Body of pancreas (tissue), 4 donors: ENCODE results near the gene SP7. TPM values are rescaled to one million over a fixed set of nuclear protein-coding genes. Genes with fewer than 3 reads are reported as not detected.

Experiments used
- ATAC-seq: fragments of 150-250 bp; one replicate; pipeline ENCODE4 v1.9.1; 2016
- DNase-seq, 4 donors: peaks; one replicate each; pipeline ENCODE4 v3.0.0-alpha.2; 2019
- H3K27ac ChIP-seq, 4 donors: fragments of 200-600 bp; sonication (generic); 1 replicate in 3 of 4; 2 replicates in 1 of 4; pipeline versions ENCODE4 v1.5.1 to v1.6.1; 2016 to 2019; ENCODE audit warnings: mild to moderate bottlenecking in 1 of 4, mixed read lengths in 1 of 4, moderate library complexity in 1 of 4
- H3K27me3 ChIP-seq, 2 donors: fragments of 200-600 bp; sonication (generic); one replicate each; pipeline ENCODE4 v1.6.0; 2016; ENCODE audit warnings: mild to moderate bottlenecking in 1 of 2
- H3K36me3 ChIP-seq, 2 donors: fragments of 200-600 bp; sonication (generic); replicated peaks in 1 of 2; 2 replicates each; pipeline ENCODE4 v1.5.1; 2016; ENCODE audit warnings: low read depth in 2 of 2; ENCODE audit not compliant: insufficient read depth in 1 of 2
- H3K4me1 ChIP-seq: fragments of 200-600 bp; sonication (generic); one replicate; pipeline ENCODE4 v1.6.0; 2016
- H3K4me3 ChIP-seq, 2 donors: fragments of 200-600 bp; sonication (generic); 1 replicate in 1 of 2; 2 replicates in 1 of 2; pipeline ENCODE4 v1.5.1; 2016 to 2019
- H3K9me3 ChIP-seq, 3 donors: fragments of 200-600 bp; sonication (generic); 1 replicate in 2 of 3; 2 replicates in 1 of 3; pipeline ENCODE4 v1.5.1; 2016
- CTCF ChIP-seq, 7 experiments: fragments of 450-650 bp in 4 of 7; fragments of 200-600 bp in 3 of 7; sonication (generic) in 3 of 7; IDR thresholded peaks; one replicate each; pipeline ENCODE4 v1.5.1; 2016 to 2019; ENCODE audit warnings: antibody characterized with exemption in 7 of 7
- POLR2A ChIP-seq, 3 donors: fragments of 450-650 bp; IDR thresholded peaks; one replicate each; pipeline ENCODE4 v1.6.1; 2016; ENCODE audit warnings: antibody characterized with exemption in 3 of 3, mild to moderate bottlenecking in 2 of 3
- WGBS, 2 donors: methylation state at CpG; one replicate each; pipeline ENCODE4 v1.1.5; 2017; 5-methylcytosine and 5-hydroxymethylcytosine counted together
- intact Hi-C: fragments of 100-400 bp; cut with DNase I; formaldehyde crosslinking; loops from one replicate; pipeline ENCODE4 v1.15.1; 2023
- total RNA-seq, 2 donors: library from RNA; depleted of rRNA; stranded (reverse); fragments of >200 nt; gene quantifications; one replicate each; pipeline ENCODE4 v1.1.0, GENCODE V29; 2016

Gene SP7
- total RNA-seq, 2 donors from 2014 or later: not detected

- ATAC-seq: no peak
These were observed 22.2 kb downstream of the SP7 start for GRCh38 chr12:53313996-53314395.

GRCh38 chr12:53308276-53308675 is 27.9 kb downstream of the SP7 start:
- H3K27ac ChIP-seq: no peak overlapping the region
- WGBS, 2 donors: 44 to 73% methylated on average over 4 of the region's 4 CpGs
- no peaks in the 10 kb centered on the region for H3K4me1 ChIP-seq
- H3K36me3 ChIP-seq: peaks cover 0 to 31% of the 10 kb centered on the region in 2 donors
- intact Hi-C loops: no loop called here
- no peak overlapping the region for H3K4me3 ChIP-seq
- DNase-seq (no peak), ATAC-seq (no peak)
- no peaks in the 10 kb centered on the region for H3K27me3 ChIP-seq
- H3K9me3 ChIP-seq: no peaks in the 10 kb centered on the region
- TF ChIP-seq CTCF (IDR thresholded peaks at IDR 0.05): no peak

More at GRCh38 chr12:53313996-53314395, 22.2 kb downstream of the SP7 start:
- H3K9me3 ChIP-seq: no peaks in the 10 kb centered on the region
- H3K4me1 ChIP-seq: no peaks in the 10 kb centered on the region
- intact Hi-C loops: no loop called here
- TF ChIP-seq POLR2A (IDR thresholded peaks at IDR 0.05) (no peak), CTCF (IDR thresholded peaks at IDR 0.05) (no peak)
- peaks cover 0 to 24% of the 10 kb centered on the region in 2 donors for H3K36me3 ChIP-seq
- H3K4me3 ChIP-seq: no peak overlapping the region
- no peak overlapping the region for H3K27ac ChIP-seq
- no peak for DNase-seq
- 47 to 95% methylated on average over 2 to 3 of the region's 3 CpGs for WGBS, 2 donors
- H3K27me3 ChIP-seq: no peaks in the 10 kb centered on the region

- no peak overlapping the region for H3K27ac ChIP-seq
- ATAC-seq (no peak), DNase-seq (no peak)
- no peaks in the 10 kb centered on the region for H3K9me3 ChIP-seq
- peaks cover 0 to 36% of the 10 kb centered on the region in 2 donors for H3K36me3 ChIP-seq
- no peaks in the 10 kb centered on the region for H3K4me1 ChIP-seq
- intact Hi-C loops: no loop called here
- no peak overlapping the region for H3K4me3 ChIP-seq
- WGBS, 2 donors: 93 to 94% methylated on average over 10 of the region's 10 CpGs
- no peaks in the 10 kb centered on the region for H3K27me3 ChIP-seq
- TF ChIP-seq CTCF (IDR thresholded peaks at IDR 0.05) (no peak), POLR2A (IDR thresholded peaks at IDR 0.05) (no peak)
These were observed 29.3 kb downstream of the SP7 start for GRCh38 chr12:53306826-53307225.

GRCh38 chr12:53302903-53303302 is 33.3 kb downstream of the SP7 start:
- no peak overlapping the region for H3K4me3 ChIP-seq
- ATAC-seq (no peak), DNase-seq (no peak)
- TF ChIP-seq POLR2A (IDR thresholded peaks at IDR 0.05) (no peak), CTCF (IDR thresholded peaks at IDR 0.05) (no peak)
- H3K9me3 ChIP-seq: no peaks in the 10 kb centered on the region
- no peaks in the 10 kb centered on the region for H3K27me3 ChIP-seq
- no peak overlapping the region for H3K27ac ChIP-seq
- 78% methylated on average over 5 of the region's 5 CpGs; no CpG with 5 or more reads in 1 of the 2 donors for WGBS, 2 donors
- intact Hi-C loops: no loop called here
- H3K36me3 ChIP-seq: peaks cover 0 to 25% of the 10 kb centered on the region in 2 donors
- H3K4me1 ChIP-seq: peaks cover 24% of the 10 kb centered on the region

GRCh38 chr12:53300187-53300586 is 36.0 kb downstream of the SP7 start:
- intact Hi-C loops: no loop called here
- WGBS, 2 donors: 1 to 5% methylated on average over 10 to 12 of the region's 12 CpGs
- H3K36me3 ChIP-seq: peaks cover 0 to 9% of the 10 kb centered on the region in 2 donors
- TF ChIP-seq POLR2A (IDR thresholded peaks at IDR 0.05) (no peak), CTCF (IDR thresholded peaks at IDR 0.05) (no peak)
- peak overlapping the region in 2 of 4 donors; percentile 74 to 76 for H3K27ac ChIP-seq
- H3K9me3 ChIP-seq: no peaks in the 10 kb centered on the region
- no peaks in the 10 kb centered on the region for H3K27me3 ChIP-seq
- DNase-seq (no peak), ATAC-seq (no peak)
- peak overlapping the region; percentile 48 to 85 for H3K4me3 ChIP-seq
- H3K4me1 ChIP-seq: peaks cover 43% of the 10 kb centered on the region
